ENCODE data around the gene FBXO24.
"Not testable (repeated sequence)": the region's sequence is repeated elsewhere in the genome, so short reads cannot be mapped to it uniquely, and the experiment has no call there.

FBXO24 gene

DNA sequence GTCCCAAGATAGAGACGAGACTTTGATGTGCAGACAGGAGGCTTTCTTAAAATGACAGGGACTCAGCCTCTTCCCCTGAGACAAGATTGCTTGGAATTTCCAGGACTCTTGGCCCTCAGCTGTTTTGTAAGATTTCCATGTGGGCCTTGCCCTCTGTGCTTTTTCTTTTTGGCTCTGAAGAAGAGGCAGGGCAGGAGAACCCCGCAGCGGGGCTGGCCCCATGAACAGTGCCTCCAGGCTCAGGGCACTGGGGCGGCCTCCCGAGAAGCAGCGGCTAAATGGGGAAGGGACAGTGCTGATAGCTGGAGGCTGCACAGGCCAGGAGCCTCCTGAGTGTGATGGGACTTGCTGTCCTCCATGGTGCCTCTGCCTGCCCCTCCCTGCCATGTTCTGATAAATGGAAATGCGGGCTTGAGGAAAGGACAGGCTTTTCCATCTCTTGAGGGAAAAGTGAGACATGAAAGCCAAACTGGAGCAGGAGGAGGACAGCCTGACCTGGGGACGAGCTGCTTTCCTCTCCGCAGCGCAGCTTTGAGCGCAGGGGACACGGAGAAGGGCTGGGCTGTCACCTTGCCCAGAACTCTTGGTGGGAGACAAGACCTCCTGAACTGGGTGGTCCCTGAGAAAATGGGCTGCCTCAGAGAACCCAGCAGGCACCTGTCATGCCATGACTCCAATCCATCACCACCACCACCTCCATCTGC lies 24.5 kb upstream of the FBXO24 start:
- no peak for DNase-seq

DNA sequence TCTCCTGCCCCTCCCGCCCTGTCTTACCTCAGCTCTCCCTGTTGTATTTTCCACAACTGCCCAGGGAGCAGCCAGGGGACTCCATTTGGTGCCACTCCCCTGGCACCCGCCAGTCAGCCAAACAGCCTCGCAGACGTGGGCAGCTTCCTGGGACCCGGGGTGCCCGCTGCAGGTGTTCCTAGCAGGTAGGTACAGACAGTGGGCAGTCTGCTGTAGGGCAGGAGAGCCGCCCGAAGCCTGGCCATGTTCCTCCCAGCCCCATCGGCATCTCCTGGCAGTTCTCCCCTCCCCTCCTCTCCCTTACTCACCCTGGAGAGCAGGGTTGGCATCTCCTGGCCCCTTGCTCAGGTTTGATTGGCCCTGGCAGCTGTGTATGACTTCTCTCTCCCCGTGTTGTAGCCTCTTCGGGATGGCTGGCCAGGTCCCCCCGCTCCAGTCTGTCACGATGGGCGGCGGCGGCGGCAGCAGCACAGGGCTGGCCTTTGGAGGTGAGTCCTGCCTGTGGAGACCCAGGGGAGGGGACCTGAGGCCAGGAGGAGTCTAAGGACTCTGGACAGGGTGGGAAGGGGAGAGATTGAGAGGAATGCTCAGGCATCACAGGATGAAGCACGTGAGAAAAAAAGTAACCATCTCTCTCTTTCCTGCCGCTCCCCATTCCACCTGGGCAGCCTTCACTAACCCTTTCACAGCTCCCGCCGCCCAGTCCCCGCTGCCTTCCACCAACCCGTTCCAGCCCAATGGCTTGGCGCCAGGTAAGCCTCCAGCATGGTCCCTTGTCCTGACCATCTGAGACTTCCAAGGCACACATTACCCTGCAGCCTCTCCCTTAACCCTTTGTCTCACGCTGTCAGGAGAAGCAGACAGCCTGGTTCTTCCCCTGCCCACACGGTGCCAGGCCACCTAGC lies 23.7 kb upstream of the FBXO24 start:
- no peak for DNase-seq

DNA sequence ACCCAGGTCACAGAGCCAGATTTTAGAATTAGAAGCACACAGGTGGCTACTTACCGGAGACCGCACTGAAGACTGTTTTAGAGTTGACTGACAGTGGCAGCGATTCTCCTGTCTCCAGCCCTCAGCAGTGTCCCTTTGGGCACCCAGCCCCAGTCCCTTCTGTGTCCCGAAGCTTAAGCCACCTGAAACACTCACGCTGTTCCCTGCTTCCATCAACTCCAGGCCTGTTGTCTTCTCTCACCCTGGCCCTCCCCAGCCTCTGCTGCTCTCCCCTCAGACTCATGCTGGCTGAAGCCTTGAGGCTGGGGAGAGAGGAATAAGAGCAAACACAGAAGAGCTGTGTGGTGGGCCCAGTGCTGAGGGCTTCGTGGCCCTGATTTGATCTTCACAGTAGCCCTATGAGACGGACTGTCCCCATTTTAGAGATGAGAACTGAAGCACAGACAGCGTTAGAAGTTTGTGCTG lies 23.0 kb upstream of the FBXO24 start:
- no peak for DNase-seq

DNA sequence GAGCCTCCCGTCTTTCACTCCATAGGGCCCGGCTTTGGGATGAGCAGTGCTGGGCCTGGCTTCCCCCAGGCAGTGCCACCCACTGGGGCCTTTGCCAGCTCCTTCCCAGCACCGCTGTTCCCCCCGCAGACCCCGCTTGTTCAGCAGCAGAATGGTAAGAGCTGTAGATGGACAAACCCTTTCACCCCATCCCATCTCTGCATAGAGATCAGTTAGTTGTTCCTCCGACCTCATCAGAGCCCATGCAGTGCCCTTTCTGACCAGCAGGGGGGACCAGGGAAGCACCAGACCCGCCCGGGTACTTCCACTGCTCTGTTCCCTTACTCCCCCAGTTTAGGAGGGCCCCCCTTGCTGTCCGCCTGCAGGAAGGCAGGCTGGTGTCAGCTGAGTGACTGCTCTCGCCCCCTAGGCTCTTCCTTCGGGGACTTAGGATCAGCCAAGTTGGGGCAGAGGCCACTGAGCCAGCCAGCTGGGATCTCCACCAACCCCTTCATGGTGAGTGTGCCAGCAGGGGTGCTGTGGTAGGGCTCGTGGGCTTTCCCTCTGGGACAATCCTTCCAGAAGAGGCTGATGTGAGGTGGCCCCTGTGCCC lies 22.2 kb upstream of the FBXO24 start:
- DNase-seq: no peak

DNA sequence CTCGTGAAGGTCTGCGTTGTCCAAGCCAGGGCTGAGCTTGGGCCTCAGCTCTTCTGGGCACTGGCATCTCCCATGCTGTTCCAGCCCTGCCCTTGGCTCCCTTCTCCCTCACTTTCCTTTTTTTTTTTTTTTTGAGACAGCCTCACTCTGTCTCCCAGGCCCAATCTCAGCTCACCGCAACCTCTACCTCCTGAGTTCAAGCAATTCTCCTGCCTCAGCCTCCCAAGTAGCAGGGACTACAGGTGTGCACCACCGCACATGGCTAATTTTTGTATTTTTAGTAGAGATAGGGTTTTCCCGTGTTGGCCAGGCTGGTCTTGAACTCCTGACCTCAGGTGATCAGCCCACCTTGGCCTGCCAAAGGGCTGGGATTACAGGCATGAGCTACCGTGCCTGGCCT lies 21.7 kb upstream of the FBXO24 start:
- DNase-seq: not testable (repeated sequence)

DNA sequence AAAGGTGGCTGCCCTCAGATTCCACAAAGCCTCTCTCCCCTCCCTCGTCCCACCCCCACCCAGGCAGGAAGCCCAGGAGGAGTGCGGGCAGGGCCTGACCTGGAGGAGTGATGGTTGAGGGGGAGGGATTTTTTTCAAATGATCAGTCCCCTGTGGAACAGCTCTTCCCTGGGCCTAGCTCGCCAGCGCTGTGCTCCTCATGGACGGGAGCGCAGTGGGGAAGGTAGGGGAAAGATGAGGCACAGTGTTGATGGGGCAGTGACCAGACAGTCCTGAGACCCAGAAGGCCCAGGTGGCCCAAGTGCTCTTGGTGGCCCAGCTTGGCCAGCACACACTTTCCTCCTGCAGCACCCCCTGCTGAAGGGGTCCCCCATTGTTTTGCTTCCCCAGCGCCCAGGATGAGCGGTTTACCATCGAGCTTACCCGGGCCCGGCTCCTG lies 21.0 kb upstream of the FBXO24 start:
- no peak for DNase-seq

DNA sequence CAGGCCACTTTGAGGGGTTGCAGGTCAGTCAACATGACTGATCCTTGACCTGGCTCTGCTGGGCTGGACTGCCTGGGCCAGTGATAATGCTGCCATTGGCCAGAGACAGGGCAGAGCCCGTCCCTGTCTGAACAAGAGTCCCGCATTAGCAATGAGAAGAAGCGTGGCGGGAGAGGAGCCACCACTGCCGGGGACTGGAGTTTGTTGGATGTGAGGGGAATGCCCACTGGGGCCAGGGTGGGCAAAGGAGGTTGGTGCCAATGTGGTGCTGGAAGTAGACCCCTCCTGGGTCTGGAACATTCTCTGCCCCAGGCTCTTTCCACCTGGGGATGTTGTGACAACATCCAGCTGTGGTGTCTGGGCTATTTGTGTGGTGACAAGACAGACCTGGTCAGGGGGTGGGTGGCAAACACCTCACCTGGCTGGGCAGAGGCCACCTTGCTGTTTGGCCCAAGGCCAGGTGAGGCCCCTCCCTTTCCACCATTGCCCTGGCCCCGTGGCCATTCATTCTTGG lies 20.1 kb upstream of the FBXO24 start:
- no peak for DNase-seq

DNA sequence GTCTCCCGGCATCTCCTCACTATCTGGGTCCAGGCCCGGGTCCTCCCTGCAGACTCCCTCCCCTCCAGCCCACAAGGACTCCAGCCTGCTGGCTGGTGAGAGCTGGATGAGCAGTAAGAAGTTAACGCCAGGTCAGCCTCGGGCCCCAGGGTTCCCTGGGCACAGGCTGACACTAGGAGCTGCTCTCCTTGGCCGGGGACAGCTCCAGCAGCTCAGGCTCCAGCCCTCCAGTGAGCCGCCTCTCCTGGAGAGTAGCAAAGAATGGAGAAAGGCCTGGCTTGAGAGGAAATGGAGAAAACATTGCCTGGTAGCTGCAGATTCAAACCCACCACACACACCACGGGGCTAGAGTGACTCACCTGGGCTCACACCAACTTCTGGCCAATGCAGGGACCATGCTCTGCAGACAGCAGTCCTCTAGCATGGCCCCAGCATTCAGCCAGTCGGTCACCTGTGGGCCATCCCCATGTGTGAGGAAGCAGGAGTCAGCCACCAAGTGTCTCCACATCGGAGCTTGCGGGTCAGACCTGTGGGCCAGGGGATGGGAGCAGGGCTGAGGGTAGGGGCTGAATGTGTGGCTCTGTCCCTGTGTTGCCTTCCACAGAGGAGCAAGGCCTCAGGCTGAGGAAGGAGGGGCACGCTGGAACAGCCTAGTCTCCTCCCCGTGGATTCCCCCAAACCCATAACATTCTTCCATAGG lies 18.9 kb upstream of the FBXO24 start:
- DNase-seq: no peak

DNA sequence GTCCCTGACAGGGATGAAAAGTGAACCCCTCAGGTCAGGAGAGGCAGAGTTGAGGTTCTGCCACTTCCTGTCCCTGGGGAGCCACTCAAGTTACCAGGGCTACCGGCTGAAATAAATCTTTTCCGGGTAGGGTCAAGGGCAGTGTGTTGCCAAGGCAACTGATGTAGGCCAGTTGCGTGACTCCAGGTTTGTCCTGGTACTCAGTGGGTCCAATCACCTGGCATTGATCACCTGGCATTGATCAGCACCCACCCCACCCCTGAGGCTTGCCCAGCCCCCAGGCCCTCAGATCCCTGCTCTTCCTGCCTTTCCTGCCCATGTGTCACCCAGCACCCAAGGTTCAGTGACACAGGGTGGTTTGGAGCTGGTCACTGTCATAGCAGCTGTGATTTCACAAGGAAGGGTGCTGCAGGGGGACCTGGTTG lies 18.4 kb upstream of the FBXO24 start:
- DNase-seq: no peak

DNA sequence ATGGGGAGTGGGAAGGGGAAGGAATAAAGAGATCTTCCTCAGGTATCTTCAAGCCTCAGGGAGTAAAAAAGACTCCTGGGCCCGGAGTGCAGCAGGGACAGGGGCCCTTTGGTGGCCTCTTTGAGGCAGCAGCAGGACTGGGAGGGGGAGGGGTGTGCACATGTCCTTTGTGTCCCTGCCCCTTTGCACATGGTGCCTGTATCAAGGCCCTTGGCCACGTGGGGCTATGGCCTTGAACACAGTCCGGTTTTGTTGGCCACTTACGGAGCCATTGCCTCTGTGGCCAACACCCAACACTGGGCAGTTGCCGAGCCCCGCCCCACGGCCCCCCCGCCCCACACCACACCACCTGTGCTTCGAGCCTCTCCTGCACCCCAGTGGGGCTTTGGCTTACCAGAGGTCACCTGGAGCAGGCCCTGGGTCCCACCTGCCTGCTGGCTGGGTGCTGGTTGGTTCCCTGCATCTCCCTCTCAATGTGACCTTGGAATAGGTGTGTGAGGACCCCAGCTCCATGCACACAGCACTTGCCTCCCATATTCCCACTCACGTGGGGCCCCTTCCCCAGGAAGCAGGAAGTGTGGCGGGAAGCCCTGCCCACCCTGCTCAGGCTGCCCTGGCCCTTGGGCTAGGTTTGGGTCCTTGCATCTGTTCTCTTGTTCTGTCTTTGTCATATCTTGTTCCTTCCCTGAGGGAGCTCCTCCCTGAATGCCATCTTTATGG lies 17.8 kb upstream of the FBXO24 start:
- no peak for DNase-seq

DNA sequence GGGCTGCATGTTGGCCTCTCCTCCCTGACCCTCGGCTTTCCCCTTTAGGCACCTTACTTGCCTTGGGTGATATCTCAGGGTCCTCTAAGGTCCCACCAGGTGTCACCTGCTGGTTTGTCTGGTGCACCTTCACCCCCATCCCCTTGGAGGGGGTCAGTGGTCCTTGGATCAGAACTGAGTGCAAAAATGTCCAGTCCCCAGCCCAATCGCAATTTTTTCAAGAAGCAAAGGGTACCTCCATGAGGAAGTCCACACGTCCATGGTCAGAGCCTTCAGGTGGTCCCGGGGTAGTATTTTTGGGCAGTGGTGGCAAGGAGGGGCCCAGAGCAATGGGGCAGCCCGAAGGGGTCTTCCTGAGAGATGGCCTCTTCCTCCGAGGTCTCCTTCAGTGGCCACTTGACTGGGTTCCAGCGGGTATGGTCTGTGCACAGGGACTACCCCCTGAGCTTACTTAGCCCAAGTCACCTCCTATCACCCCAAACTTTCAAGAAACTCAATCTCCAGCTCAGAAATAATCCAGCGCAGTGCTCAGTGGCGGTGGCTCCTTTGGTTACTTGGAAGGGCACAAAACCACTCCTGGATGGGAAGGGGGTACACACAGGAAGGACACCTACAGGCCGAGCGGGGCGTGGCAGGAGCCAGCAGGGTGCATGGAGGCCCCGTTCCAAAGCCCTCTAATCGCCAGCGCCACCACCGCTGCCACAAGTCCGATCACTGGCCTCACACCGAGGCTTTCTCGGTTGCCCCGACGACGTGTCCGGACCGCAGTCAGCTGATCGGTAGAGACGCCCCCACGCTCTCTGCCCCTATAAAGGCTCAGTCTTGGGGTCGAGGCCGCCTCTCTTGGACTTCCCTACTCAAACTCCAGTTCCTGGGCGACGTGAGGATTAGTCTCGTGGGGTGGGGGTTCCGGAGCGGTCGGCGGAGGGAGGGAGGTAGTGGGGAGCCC lies 17.0 kb upstream of the FBXO24 start:
- DNase-seq: no peak

DNA sequence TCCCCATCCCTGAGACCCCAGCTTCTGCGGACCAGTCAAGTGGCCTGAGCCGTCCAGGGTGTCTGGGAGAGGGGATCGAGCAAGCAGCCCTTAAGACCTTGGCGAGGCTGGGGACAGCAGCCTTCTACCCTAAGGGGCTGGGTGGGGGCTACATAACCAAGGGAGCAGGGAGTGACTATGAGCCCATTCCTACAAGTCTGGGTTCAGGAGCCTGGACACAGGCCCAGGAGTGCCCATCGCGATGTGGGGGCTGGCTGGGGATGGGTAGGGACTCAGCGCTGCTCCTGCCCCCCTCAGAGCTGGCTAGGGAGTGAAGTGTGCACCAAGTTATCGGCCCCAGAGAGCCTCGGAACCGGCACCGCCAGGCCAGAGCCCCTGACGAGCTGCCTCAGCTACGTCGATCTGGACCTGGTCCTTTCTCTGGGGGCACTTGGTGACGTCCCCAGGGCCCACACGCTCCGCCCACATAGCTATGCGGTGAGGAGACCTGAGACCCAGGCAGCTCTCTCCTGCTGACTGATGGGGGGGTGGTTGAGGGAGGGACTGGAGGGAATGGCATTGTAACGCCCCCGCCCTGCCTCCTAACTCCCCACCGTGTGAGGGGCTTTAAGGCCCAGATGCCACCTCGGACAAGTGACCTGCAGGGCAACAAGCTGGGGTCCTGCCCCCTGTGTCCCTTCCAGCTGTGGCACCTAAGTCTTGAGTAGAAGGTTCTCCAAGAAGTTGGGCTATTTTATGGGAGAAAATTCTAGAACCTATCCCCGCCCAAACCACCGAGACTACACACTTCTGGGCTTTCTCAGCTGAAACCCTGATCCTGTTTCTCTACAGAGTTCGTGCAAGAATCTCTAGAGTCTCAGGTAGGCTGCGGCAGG lies 14.9 kb upstream of the FBXO24 start:
- DNase-seq: no peak

DNA sequence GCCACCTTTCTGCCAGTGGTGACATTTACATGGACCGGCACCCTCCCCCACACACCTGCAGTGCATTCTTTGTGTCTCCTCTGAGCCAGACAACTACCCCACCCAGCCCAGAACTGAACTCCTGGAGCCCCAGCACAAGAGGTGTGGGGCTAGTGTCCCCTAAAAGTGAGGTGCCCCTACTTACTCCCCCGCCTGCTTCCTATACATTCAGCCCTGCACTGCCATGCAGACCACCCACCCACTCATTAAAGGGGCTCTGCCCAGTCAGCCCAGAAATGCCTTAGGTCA lies 14.4 kb upstream of the FBXO24 start:
- no peak for DNase-seq

DNA sequence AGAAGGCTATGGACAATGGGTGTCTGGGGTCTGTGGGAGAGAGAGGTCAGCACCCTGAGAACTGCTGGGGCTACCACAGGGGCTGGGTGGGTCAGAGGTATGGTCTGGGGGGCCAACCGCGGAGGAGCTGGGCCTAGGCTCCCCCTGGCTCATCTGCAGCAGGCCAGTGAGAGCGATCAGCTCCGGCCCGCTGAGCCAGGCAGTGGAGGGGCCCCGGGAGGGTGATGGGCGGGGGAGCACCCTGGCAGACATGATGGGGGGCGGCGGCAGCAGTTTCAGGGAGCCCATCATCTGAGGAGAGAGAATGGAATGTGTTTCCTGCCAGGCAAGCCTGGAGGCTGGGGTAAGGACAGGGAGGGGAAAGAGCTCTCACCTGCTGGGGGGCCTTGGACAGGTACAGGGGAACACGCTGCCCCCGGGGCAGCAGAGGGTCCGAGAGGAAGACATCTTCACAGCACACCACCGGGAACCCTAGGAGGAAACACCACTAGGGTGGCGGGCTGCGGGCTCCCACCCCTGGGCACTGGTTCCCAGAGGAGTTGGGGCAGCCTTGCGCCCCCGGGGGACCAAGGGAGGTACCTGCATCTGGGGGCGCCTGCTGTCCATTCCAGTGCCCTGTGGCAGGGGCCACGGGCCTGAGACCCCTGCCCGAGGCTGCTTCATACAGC lies 13.7 kb upstream of the FBXO24 start:
- no peak for DNase-seq

DNA sequence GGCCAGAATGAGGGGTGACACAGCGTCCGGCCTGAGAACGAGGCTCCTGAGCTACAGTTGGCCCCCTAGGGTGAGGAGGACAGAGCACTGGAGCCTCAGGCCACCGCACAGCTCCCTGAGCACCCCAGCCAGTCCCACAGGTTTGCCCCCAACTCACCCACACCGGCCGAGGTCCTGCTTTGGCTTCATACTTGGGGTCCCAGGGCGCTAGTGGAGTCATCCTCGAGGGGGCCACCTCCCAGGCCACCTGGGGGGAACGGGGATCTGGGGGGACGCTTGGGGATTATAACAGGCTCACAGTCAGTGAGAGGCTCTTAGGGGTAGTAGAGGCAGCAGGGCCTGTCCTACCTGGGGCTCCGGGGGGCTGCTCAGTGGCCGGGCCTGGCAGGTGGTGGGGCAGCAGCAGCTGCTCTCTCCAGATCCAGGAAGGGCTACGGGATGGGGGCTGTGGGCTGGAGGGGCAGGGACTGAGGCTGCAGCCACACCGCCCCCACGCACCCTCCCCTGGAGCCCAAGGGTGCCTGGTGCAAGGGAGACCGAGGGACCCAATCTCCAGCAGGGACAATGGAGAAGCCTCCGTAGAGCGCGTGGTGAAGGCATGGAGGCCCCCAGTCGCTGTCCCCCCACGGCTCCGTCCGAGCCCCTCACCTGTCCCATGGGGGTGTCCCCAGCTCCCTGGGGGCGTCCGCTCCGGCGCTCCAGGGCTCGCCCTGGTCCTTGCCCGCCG lies 13.0 kb upstream of the FBXO24 start:
- DNase-seq: no peak

DNA sequence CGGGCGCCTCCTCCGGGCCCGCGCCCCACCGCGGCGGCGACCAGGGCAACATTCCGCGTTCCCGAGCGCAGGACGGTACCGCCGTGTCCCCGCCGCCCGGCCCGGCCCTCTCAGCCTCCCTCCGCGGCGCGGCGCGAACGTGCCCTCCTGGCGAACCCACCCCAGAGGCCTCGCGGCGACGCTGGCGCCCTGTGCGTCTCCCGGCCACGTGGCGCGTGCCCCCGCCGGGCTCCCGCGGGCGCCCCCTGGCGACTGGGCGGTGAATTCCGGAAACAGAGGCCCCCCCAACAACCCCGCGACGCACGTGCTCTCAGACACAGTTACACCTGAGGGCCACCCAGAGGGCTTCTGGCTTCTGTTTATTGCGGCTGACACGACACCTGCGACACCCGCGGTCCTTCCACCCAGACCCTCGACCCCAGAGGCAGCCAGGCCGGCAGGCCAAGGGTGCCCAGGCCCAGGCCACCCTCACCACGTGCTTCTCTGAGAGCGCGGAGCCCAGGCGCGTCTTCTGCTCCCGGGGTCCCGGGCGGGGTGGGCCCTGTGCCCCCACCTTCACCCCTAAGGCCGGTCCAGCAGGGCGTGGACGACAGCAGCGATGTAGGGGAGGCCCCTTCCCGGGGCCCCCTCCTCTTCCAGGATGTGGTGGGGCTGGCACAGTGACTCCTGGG lies 12.3 kb upstream of the FBXO24 start, which contains the start of gene SAP25:
Gene SAP25, minus strand, starts transcription at position 210 of the 671 bp plus-strand sequence. Its CDS starts 158 bp downstream, at position 52.
- no peak for DNase-seq

DNA sequence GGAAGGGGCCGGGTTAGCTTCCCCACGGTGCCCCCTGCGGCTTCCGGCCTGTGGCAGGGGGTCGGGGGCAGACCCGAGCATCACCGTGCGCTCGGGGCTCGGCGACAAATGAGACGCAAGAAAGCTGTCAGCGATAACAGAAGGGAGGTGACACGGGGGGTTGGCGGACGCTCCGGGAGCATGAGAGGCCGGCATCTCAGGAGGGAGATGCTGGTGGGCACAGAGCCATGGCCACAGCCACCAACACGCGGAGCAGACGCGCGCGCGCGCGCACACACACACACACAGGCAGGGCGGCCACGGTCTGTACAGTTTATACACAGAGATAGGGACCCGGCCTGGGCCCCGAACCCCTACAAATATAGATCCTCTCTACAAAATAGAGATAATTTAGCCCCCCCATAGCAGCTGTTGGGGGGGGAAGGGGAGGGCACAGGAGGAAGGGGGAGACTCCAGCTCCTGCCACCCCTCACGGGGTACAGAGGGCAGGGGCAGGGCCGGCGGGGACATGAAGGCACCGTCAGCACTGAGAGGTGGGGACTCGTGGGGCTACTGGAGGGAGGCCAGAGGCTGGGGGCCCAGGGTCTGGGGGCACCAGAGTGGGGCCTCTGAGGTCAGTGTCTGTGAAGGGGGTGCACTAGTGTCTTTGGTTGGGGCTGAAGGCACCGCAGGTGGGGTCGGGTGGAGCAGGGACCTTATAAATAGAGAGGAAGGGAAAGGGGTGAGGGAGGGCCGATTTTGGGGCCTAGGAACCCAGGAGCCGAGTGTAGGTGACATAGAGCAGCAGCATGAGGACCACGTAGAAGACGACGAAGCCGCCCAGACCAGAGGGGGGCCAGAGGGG lies 11.5 kb upstream of the FBXO24 start:
- DNase-seq: no peak
